Muscle layer of duodenum (tissue), 2 donors: ENCODE measurements around the gene RIN1.

Source experiments
- H3K27ac ChIP-seq: one replicate; pipeline ENCODE4 v1.7.0; 2013; ENCODE audit warnings: mild to moderate bottlenecking, low read length
- H3K27me3 ChIP-seq: one replicate; pipeline ENCODE4 v1.7.0; 2013; ENCODE audit warnings: low read depth, mild to moderate bottlenecking, control low read depth, low read length
- H3K36me3 ChIP-seq, 2 donors: one replicate each; pipeline ENCODE4 v1.7.0; 2013; ENCODE audit warnings: low read length in 2 of 2, control low read depth in 1 of 2, mild to moderate bottlenecking in 1 of 2; ENCODE audit not compliant: insufficient read depth in 2 of 2, control insufficient read depth in 1 of 2
- H3K4me1 ChIP-seq, 2 donors: one replicate each; pipeline ENCODE4 v1.7.0; 2013; ENCODE audit warnings: low read length in 2 of 2, mild to moderate bottlenecking in 2 of 2, control low read depth in 1 of 2, moderate library complexity in 1 of 2; ENCODE audit not compliant: insufficient read depth in 2 of 2, control insufficient read depth in 1 of 2
- H3K4me3 ChIP-seq, 2 donors: one replicate each; pipeline ENCODE4 v1.7.0; 2013; ENCODE audit warnings: low read length in 2 of 2, low read depth in 1 of 2, mild to moderate bottlenecking in 1 of 2
- H3K9me3 ChIP-seq, 2 donors: one replicate each; pipeline ENCODE4 v1.7.0; 2013; ENCODE audit warnings: low read length in 2 of 2, control low read depth in 1 of 2, mild to moderate bottlenecking in 1 of 2; ENCODE audit not compliant: control insufficient read depth in 1 of 2
- donor health status: healthy.

Gene RIN1

GRCh38 chr11:66338276-66339161 lies 2.3 kb upstream of the RIN1 start:
- H3K4me1 ChIP-seq = peaks cover 6 to 28% of the 10 kb centered on the region in 2 donors
- no peaks in the 10 kb centered on the region for H3K9me3 ChIP-seq
- no peak overlapping the region for H3K27ac ChIP-seq
- no peak overlapping the region for H3K4me3 ChIP-seq
- H3K27me3 ChIP-seq = no peaks in the 10 kb centered on the region
- peaks cover 33 to 55% of the 10 kb centered on the region in 2 donors for H3K36me3 ChIP-seq

GRCh38 chr11:66337103-66337899 lies 1.1 kb upstream of the RIN1 start:
- H3K27ac ChIP-seq = peak overlapping the region; percentile 56
- H3K36me3 ChIP-seq = peaks cover 38 to 63% of the 10 kb centered on the region in 2 donors
- H3K4me1 ChIP-seq = peaks cover 6 to 21% of the 10 kb centered on the region in 2 donors
- H3K9me3 ChIP-seq = no peaks in the 10 kb centered on the region
- no peak overlapping the region for H3K4me3 ChIP-seq
- no peaks in the 10 kb centered on the region for H3K27me3 ChIP-seq

GRCh38 chr11:66335531-66336233 lies 552 bp downstream of the RIN1 start:
- Histone ChIP-seq H3K4me1 (peaks cover 6 to 21% of the 10 kb centered on the region in 2 donors), H3K4me3 (peak overlapping the region; percentile 76), H3K27me3 (no peaks in the 10 kb centered on the region), H3K9me3 (no peaks in the 10 kb centered on the region), H3K36me3 (peaks cover 23 to 50% of the 10 kb centered on the region in 2 donors), H3K27ac (peak overlapping the region; percentile 51)

- Histone ChIP-seq H3K4me3 (peak overlapping the region; percentile 76), H3K9me3 (no peaks in the 10 kb centered on the region), H3K27ac (no peak overlapping the region), H3K36me3 (peaks cover 15 to 42% of the 10 kb centered on the region in 2 donors), H3K4me1 (peaks cover 6 to 21% of the 10 kb centered on the region in 2 donors), H3K27me3 (no peaks in the 10 kb centered on the region)
Observed at GRCh38 chr11:66334605-66335442, 1.4 kb downstream of the RIN1 start.

GRCh38 chr11:66333896-66334604 lies 2.2 kb downstream of the RIN1 start:
- Histone ChIP-seq H3K36me3 (peaks cover 7 to 34% of the 10 kb centered on the region in 2 donors), H3K27ac (no peak overlapping the region)

GRCh38 chr11:66333220-66333877 lies 2.9 kb downstream of the RIN1 start:
- no peaks in the 10 kb centered on the region for H3K9me3 ChIP-seq
- no peaks in the 10 kb centered on the region for H3K27me3 ChIP-seq
- peaks cover 5 to 27% of the 10 kb centered on the region in 2 donors for H3K36me3 ChIP-seq
- peaks cover 10 to 26% of the 10 kb centered on the region in 2 donors for H3K4me1 ChIP-seq
- H3K4me3 ChIP-seq = no peak overlapping the region
- no peak overlapping the region for H3K27ac ChIP-seq

More at GRCh38 chr11:66333896-66334604, 2.2 kb downstream of the RIN1 start:
- Histone ChIP-seq H3K4me1 (peaks cover 6 to 21% of the 10 kb centered on the region in 2 donors), H3K27me3 (no peaks in the 10 kb centered on the region), H3K9me3 (no peaks in the 10 kb centered on the region), H3K4me3 (no peak overlapping the region)

GRCh38 chr11:66332371-66333219 lies 3.6 kb downstream of the RIN1 start:
- peaks cover 5 to 24% of the 10 kb centered on the region in 2 donors for H3K36me3 ChIP-seq
- H3K27ac ChIP-seq = no peak overlapping the region
- H3K4me1 ChIP-seq = peaks cover 15 to 33% of the 10 kb centered on the region in 2 donors
- H3K27me3 ChIP-seq = no peaks in the 10 kb centered on the region
- H3K4me3 ChIP-seq = no peak overlapping the region
- H3K9me3 ChIP-seq = no peaks in the 10 kb centered on the region

GRCh38 chr11:66331542-66332370 lies 4.5 kb downstream of the RIN1 start:
- no peak overlapping the region for H3K4me3 ChIP-seq
- no peaks in the 10 kb centered on the region for H3K27me3 ChIP-seq
- H3K36me3 ChIP-seq = peaks cover 5 to 18% of the 10 kb centered on the region in 2 donors
- no peak overlapping the region for H3K27ac ChIP-seq
- H3K9me3 ChIP-seq = no peaks in the 10 kb centered on the region
- H3K4me1 ChIP-seq = peaks cover 13 to 34% of the 10 kb centered on the region in 2 donors
